ENCODE data around the gene NUP155.
"Not testable (repeated sequence)": the region's sequence is repeated elsewhere in the genome, so short reads cannot be mapped to it uniquely, and the experiment has no call there.

NUP155 gene

GRCh38 chr5:37370550-37370863, 399 bp downstream of the NUP155 start:
- no peaks in the 10 kb centered on the region for H3K36me3 ChIP-seq (ENCODE audit: control insufficient read depth, insufficient read depth, low read length)
- peak overlapping the region; percentile 66 for H3K27ac ChIP-seq
- H3K9ac ChIP-seq: no peak overlapping the region
- H3K9me3 ChIP-seq (ENCODE audit: control insufficient read depth, low read length): no peaks in the 10 kb centered on the region
- peak overlapping the region; percentile 85 for H2AFZ ChIP-seq
- H3K4me3 ChIP-seq (ENCODE audit: low read depth, low read length): peak overlapping the region; percentile 72
- peaks cover 35% of the 10 kb centered on the region for H3K79me2 ChIP-seq
- TF ChIP-seq, protein P1, sequence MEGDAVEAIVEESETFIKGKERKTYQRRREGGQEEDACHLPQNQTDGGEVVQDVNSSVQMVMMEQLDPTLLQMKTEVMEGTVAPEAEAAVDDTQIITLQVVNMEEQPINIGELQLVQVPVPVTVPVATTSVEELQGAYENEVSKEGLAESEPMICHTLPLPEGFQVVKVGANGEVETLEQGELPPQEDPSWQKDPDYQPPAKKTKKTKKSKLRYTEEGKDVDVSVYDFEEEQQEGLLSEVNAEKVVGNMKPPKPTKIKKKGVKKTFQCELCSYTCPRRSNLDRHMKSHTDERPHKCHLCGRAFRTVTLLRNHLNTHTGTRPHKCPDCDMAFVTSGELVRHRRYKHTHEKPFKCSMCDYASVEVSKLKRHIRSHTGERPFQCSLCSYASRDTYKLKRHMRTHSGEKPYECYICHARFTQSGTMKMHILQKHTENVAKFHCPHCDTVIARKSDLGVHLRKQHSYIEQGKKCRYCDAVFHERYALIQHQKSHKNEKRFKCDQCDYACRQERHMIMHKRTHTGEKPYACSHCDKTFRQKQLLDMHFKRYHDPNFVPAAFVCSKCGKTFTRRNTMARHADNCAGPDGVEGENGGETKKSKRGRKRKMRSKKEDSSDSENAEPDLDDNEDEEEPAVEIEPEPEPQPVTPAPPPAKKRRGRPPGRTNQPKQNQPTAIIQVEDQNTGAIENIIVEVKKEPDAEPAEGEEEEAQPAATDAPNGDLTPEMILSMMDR (IDR thresholded peaks at IDR 0.05): no peak
- peak overlapping the region; percentile 89 for H3K4me2 ChIP-seq (ENCODE audit: low read length)
- H3K4me1 ChIP-seq: peaks cover 5% of the 10 kb centered on the region
- H3K27me3 ChIP-seq (ENCODE audit: control insufficient read depth, insufficient read depth, low read length): no peaks in the 10 kb centered on the region

DNA sequence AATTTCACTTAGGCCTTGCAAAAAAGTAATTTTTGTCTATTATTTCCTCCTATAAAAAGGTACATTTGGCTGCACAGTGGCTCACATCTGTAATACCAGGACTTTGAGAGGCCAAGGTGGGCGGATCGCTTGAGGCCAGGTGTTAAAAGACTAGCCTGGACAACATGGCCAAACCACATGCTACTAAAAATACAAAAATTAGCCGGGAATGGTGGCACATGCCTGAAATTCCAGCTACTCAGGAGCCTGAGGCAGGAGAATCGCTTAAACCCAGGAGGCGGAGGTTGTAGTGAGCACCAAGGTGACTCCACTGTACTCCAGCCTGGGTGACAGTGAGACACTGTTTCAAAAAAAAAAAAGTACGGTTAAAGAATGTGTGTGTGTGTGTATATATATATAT, 15.7 kb downstream of the NUP155 start:
- Histone ChIP-seq H3K4me3 (ENCODE audit: low read depth, low read length) (no peak overlapping the region), H3K27me3 (ENCODE audit: control insufficient read depth, insufficient read depth, low read length) (no peaks in the 10 kb centered on the region), H2AFZ (no peak overlapping the region), H3K9ac (no peak overlapping the region), H3K36me3 (ENCODE audit: control insufficient read depth, insufficient read depth, low read length) (no peaks in the 10 kb centered on the region), H3K4me2 (ENCODE audit: low read length) (no peak overlapping the region), H3K9me3 (ENCODE audit: control insufficient read depth, low read length) (no peaks in the 10 kb centered on the region), H3K4me1 (no peaks in the 10 kb centered on the region), H3K79me2 (peaks cover 5% of the 10 kb centered on the region), H3K27ac (no peak overlapping the region)
- TF ChIP-seq, protein P1 (IDR thresholded peaks at IDR 0.05): no peak

DNA sequence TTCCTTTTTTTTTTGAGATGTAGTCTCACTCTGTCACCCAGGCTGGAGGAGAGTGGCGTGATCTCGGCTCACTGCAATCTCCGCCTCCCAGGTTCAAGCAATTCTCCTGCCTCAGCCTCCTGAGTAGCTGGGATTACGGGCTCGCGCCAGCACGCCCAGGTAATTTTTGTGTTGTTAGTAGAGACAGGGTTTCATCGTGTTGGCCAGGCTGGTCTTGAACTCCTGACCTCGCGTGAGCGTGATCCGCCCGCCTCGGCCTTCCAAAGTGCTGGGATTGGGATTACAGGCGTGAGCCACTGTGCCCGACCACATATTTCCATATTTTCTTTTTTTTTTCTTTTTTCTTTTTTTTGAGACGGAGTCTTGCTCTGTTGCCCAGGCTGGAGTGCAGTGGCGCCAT, 28.2 kb downstream of the NUP155 start:
- H3K4me3 ChIP-seq (ENCODE audit: low read depth, low read length); H3K4me2 ChIP-seq (ENCODE audit: low read length); H3K27ac ChIP-seq; H3K36me3 ChIP-seq (ENCODE audit: control insufficient read depth, insufficient read depth, low read length); H3K4me1 ChIP-seq; H3K27me3 ChIP-seq (ENCODE audit: control insufficient read depth, insufficient read depth, low read length); H3K9me3 ChIP-seq (ENCODE audit: control insufficient read depth, low read length); H3K79me2 ChIP-seq; H2AFZ ChIP-seq; H3K9ac ChIP-seq: not testable (repeated sequence)

DNA sequence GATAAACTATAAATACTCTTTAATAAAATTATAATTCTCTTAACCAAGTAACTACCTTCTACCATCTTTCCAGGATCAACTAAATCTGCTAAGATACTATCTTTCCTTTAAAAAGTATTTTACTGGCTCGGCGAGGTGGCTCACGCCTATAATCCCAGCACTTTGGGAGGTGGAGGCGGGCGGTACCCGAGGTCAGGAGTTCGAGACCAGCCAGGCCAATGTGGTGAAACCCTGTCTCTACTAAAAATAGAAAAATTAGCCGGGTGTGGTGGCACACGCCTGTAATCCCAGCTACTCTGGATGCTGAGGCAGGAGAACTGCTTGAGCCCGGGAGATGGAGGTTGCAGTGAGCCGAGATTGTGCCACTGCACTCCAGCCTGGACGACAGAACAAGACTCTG, 36.2 kb downstream of the NUP155 start:
- not testable (repeated sequence) for H3K4me2 ChIP-seq (ENCODE audit: low read length); H3K4me3 ChIP-seq (ENCODE audit: low read depth, low read length); H3K27me3 ChIP-seq (ENCODE audit: control insufficient read depth, insufficient read depth, low read length); H3K9ac ChIP-seq; H3K79me2 ChIP-seq; H3K27ac ChIP-seq; H3K9me3 ChIP-seq (ENCODE audit: control insufficient read depth, low read length); H2AFZ ChIP-seq; H3K36me3 ChIP-seq (ENCODE audit: control insufficient read depth, insufficient read depth, low read length); H3K4me1 ChIP-seq

DNA sequence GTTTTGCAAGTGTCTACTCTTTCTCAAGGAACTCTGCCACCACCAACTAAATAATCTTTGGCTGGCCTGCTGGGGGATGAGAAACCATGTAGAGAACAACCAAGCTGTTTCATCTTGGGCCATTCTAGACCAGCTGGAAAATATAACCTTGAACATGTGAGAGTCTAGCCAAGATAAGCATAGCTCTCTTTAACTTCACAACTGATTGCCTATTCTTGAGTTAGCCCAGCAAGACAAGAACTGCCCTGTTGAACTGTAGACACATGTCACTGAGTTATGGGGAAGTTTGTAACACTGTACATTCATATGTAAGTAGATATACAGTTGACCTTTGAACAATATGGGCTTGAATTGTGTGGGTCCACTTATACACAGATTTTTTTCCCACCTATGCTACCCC, 44.4 kb downstream of the NUP155 start:
- Histone ChIP-seq H3K27ac (no peak overlapping the region), H3K79me2 (no peaks in the 10 kb centered on the region), H3K9me3 (ENCODE audit: control insufficient read depth, low read length) (no peaks in the 10 kb centered on the region), H3K4me2 (ENCODE audit: low read length) (no peak overlapping the region), H3K4me3 (ENCODE audit: low read depth, low read length) (no peak overlapping the region), H2AFZ (no peak overlapping the region), H3K27me3 (ENCODE audit: control insufficient read depth, insufficient read depth, low read length) (no peaks in the 10 kb centered on the region), H3K36me3 (ENCODE audit: control insufficient read depth, insufficient read depth, low read length) (no peaks in the 10 kb centered on the region), H3K4me1 (no peaks in the 10 kb centered on the region), H3K9ac (no peak overlapping the region)
- TF ChIP-seq, protein P1 (IDR thresholded peaks at IDR 0.05): no peak

- Histone ChIP-seq H3K9me3 (ENCODE audit: control insufficient read depth, low read length) (no peaks in the 10 kb centered on the region), H3K9ac (no peak overlapping the region), H3K4me3 (ENCODE audit: low read depth, low read length) (no peak overlapping the region), H2AFZ (no peak overlapping the region), H3K4me1 (no peaks in the 10 kb centered on the region), H3K27ac (no peak overlapping the region), H3K27me3 (ENCODE audit: control insufficient read depth, insufficient read depth, low read length) (no peaks in the 10 kb centered on the region), H3K4me2 (ENCODE audit: low read length) (no peak overlapping the region), H3K79me2 (no peaks in the 10 kb centered on the region), H3K36me3 (ENCODE audit: control insufficient read depth, insufficient read depth, low read length) (no peaks in the 10 kb centered on the region)
- TF ChIP-seq, protein P1 (IDR thresholded peaks at IDR 0.05): no peak
These were observed 47.3 kb downstream of the NUP155 start for GRCh38 chr5:37323607-37324006.

Measured in parathyroid adenoma (tissue), 2 donors.